GM18520 (cell line): ENCODE measurements around the gene GTF3C5.
"Not testable (repeated sequence)": the region's sequence is repeated elsewhere in the genome, so short reads cannot be mapped to it uniquely, and the experiment has no call there.

Experiments
- ATAC-seq: cut with Tn5 transposase; IDR thresholded peaks from one replicate; pipeline ENCODE4 v1.9.1; 2021; ENCODE audit not compliant: unreplicated experiment

The GTF3C5 gene

DNA sequence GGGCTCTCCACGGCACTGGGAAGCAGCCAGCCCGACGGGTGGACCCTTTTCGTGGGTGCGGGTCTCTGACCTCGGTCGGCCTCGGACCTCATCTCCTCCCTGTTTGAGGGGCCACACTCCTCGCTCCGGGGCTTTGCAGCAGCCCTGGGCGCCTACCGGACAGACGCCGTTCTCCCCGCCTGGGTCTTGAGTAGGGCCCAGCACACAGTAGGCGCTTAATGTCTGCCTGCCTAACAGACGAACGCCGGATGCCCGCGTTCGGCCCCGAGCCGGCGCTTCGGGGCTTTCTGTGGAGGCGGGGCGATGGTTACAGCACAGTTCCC lies 842 bp upstream of the GTF3C5 start:
- no peak for ATAC-seq

DNA sequence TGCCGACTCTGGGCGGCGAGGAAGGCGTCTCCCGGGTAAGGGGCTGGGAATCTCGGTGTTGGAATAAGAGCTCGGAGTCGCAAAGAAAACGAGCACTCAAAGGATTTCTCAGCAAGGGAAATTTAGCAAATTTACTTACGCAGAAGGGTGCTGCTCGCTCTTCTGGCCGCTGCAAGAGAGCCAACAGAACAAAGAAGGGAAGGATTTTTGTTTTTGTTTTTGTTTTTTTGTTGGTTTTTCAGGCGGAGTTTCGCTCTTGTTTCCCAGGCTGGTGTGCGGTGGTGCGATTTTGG lies 279 bp downstream of the GTF3C5 start:
- no peak for ATAC-seq

DNA sequence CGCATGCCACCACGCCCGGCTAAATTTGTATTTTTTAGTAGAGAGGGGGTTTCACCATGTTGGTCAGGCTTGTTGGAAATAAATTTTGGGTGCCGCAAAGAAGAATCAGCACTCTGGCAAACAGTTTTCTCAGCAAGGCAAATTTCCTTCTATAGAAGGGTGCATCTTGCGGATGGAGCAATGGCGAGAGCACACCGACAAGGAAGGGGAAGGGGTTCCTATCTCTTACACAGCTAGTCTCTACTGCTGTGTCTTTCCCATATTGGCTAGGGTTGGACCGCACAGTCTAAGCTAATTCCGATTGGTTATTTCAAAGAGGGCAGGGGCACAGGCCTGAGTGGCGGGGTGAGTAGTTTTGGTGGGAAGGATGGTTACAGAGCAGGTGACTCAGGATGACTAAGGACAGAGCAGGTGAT lies 707 bp downstream of the GTF3C5 start:
- no peak for ATAC-seq

DNA sequence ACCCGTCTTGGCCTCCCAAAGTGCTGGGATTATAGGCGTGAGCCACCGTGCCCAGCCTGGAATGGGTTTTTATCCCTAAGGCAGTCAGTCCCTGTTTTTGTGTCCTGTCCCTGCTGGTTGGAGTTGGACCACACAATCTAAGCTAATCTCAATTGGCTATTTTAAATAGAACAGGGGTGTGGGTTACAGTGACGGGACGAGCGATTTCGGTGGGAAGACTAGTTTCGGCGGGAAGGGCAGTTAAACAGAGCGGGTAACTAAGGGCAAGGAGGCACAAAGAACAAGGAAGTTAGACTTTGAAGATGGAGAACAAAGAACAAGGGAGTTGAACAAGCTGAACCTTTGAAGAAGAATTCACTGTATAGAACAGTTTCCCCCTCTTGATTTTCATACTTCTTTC lies 1.4 kb downstream of the GTF3C5 start:
- ATAC-seq, result no peak

DNA sequence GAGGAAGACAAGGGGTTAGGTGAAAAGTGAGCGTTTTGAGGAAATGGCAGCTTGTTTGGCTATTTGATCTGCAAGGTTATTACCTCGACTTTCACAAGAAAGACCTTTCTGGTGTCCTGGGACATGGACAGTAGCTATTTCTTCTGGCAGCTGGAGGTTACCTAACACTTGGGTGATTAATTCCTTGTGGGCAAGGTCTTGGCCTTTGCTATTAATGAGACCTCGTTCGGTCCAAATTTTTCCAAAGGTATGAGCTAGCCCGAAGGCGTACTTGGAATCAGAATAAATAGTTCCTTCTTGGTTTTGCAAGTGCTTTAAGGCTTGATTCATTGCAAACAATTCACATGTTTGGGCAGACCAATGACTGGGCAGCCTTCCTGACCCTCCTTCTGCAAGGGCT lies 4.9 kb downstream of the GTF3C5 start:
- ATAC-seq, result no peak

DNA sequence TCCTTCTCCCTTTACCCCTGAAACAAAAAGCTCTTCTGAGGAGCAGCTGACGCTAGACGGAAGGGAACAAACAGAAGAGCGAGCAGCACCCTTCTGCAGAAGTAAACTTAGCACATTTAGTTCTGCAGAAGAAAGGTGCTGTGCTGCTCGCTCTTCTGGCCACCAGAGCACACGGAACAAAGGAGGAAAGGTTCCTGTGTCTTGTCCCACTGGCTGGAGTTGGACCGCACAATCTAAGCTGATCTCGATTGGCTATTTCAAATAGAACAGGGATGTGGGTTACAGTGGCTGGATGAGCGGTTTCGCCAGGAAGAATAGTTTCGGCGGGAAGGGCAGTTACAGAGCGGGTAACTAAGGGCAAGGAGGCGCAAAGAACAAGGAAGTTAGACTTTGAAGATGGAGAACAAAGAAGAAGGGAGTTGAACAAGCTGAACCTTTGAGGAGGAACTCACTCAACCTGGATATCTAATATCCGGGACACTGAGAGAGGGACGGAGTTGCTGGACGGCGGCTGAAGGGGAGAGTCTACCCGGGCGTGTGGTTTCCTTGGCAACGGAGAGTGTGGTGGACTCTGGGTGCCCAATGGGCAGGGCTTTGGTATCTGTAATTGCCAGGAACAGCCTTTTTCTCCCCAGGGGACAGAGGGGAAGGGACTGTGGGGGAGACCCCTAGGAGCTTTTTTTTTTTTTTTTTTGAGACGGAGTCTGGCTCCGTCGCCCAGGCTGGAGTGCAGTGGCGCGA lies 7.1 kb downstream of the GTF3C5 start:
- no peak for ATAC-seq

DNA sequence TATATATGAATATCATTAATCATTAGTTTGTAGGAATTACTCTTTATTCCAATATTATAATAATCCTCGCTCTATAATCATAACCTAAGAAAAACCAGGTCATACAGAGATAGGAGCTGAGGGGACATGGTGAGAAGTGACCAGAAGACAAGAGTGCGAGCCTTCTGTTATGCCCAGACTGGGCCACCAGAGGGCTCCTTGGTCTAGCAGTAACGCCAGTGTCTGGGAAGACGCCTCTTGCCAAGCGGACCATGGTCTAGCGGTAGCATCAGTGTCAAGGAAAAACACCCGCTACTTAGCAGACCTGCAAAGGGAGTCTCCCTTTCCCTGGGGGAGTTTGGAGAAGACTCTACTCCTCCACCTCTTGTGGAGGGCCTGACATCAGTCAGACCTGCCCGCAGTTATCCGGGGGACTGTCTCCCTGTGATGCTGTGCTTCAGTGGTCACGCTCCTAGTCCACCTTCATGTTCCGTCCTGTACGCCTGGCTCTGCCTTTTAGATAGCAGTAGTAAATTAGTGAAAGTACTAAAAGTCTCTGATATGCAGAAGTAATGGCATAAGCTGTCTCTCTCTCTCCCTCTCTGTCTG lies 10.2 kb downstream of the GTF3C5 start:
- not testable (repeated sequence) for ATAC-seq

DNA sequence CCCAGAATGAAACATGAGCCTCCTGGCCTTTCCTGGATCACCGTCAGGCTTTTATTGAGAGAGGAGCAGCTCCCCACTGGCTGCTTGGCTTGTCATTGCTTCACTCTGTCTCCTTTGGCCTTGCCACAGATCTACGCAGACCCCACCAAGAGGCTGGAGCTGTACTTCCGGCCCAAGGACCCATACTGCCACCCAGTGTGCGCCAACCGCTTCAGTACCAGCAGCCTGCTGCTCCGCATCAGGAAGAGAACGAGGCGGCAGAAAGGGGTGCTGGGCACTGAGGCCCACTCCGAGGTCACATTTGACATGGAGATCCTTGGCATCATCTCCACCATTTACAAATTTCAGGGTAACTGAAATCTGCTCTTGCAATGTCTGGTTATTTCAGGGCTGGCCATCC lies 11.2 kb downstream of the GTF3C5 start:
- ATAC-seq, result no peak

DNA sequence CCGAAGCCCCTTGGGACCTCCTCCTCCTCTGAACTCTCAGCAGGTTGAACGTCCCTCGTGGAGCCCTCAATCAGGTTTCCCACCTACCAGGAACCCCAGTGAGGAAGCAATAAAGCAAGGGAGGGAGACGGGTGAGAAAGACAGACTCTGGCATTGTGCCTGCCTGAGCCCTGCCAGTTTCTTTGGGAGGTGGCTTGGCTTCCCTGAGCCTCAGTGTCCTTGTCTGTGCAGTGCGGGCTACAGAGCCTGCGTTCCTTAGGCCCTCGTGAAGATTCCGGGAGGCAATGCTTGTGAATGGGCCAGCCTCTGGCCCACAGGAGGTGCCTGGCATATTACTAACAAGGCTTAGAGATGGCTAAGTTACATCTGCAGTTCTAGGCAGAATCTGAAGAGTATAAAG lies 11.9 kb downstream of the GTF3C5 start:
- no peak for ATAC-seq

DNA sequence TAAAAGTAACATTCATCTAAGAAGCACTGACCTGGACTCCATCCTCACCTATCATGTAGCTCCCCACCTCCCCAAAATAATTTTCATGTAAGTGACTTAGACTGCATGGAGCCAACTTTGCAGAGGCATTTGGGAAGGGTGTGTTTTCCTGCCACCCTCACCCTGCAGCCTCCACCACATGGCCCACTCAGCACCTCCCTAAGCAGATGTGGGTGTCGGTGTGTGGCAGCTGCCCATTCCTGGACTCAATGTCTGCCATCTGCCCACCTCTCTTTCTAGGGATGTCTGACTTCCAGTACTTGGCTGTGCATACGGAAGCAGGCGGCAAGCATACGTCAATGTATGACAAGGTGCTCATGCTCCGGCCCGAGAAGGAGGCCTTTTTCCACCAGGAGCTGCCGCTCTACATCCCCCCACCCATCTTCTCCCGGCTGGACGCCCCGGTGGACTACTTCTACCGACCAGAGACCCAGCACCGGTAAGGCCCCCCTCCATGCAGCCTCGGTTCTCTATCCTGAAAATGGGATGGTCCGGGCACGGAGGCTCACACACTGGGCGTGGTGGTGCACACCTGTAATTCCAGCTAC lies 12.7 kb downstream of the GTF3C5 start:
- ATAC-seq, result no peak

DNA sequence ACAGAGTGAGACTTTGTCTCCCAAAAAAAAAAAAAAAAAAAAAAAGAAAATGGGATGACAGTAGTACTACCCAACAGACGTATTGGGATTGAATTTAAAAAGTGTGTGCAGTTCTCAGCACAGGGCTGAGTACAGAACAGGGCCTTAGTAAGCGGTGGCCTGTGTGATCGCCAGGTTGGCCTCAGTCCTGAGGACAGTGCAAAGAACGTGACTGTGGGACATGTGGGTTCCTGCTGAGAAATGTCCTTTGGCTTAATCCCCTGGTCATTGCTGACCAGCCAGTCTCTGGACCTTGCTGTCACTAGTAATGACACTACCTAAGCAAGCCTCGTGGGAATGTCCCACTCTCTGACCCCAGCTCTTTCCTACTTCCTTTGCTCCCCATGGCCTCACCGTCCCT lies 13.3 kb downstream of the GTF3C5 start:
- no peak for ATAC-seq

DNA sequence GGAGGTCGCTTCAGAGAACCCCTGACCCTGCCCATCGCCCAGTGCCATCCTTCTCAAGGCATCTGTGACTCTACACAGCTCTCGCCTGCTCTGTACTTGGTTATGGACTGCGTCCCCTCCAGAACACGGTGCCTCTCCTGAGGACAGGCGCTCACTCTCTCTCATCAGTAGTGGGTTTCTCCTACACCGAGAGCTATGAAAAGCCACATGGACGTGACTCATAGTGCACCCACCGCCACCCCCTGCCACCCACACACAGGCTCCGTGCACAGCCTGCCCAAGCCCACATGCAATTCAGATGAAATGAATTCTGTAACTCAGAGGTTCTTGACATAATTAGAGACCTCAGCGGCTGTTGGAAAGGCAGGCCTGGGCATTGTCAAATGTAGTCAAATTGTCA lies 13.9 kb downstream of the GTF3C5 start:
- ATAC-seq, result no peak

DNA sequence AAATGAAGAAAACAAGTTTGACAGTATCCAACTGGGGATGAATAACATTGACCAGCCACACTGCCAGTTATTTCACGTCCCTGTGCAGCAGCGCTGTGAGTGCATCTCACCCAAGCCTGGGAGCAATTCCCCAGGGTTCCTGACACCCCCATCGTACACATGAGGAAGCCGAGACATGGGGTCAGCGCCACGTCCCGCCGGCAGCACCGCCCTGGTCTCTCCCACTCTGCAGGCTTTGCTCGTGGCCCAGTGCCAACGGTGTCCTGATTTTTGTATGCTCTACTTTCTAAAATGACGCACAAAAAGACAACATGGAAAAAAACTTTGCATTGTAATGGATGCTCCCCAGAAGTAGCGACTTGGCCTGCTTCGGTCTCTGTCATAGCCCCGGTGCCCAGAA lies 14.3 kb downstream of the GTF3C5 start:
- no peak for ATAC-seq

DNA sequence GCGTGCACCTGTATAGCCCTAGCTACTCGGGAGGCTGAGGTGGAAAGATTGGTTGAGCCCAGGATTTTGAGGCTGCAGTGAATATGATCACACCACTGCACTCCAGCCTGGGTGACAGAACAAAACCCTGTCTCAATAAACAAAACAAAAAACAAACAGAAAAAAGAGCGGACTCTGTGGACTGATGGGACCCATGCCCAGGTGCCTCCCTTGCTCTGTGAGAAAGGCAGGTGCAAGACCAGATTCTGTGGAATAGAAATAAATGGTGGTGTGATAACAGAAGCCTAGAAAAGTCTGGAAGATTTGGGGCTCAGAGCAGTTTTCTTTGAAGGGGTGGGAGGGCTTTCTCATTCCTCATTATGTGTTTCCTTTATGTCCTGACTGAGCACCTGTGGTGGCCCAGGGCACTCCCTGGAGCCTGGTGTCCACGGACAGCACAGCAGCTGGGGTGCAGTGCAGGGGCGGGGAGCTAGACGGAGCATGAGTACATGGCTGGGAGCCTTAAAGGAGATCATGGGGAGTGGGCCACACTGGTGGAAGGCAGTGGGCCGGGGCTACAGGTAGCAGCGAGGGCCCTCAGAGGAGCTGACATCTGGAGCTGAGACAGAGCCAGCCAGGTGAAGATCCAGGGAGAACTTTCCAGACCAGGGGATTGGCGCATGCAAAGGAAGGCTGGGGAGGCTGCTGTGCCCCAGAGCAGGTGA lies 15.6 kb downstream of the GTF3C5 start:
- ATAC-seq, result no peak

DNA sequence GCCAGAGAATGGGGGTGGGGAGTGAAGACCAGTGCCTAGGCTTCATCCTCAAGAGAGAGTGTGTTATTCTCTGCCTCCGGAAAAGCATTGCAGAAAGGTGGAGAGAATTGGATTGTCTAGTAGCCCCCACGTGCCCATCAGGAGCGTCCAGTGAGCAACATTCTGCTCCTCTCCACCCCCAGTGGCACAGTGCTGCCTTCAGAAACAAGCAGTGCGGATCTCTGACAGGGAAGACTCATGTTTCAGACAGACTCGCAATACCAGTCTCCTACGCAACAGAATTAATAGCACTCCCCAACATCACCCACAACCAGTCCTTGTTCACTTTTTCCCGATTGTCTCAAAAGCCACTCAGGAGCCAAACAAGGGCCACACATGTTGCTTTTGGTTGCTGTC lies 16.1 kb downstream of the GTF3C5 start:
- no peak for ATAC-seq

DNA sequence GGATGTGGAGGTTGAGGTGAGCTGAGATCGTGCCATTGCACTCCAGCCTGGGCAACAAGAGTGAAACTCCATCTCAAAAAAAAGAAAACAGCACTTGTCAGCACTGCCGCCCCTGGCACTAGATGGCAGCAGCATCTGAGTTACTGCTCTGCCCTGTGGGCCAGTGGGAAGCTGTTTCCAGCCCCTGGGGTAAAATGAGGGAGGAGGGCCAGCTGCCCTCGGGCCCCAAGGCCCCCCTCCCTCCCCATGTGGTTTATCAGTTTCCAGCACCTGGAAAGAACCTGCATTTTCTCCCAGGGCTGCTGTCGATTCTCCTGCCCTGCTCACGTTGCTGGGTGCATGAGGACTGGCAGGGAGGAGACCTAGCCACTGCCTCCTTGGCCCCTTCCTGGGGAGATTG lies 17.8 kb downstream of the GTF3C5 start:
- no peak for ATAC-seq

DNA sequence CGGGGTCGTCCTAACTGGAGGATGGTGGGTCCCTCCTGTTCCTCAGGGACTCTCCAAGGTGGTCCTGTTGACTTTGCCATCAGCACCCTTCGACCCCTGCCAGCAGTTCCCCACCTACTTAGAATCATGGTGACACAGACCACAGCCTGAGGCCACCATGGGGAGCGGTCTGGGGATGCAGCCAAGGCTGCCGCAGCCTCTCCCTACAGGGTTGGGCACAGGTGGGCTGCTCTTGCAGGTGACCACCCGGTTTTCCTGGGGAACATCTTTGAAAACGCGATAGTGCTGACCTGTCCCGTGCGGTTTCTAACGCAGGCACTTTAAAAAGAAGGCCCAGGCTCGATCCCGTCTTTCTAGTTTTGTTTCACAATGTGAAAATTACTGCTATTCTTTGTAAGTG lies 18.2 kb downstream of the GTF3C5 start:
- ATAC-seq, result no peak

DNA sequence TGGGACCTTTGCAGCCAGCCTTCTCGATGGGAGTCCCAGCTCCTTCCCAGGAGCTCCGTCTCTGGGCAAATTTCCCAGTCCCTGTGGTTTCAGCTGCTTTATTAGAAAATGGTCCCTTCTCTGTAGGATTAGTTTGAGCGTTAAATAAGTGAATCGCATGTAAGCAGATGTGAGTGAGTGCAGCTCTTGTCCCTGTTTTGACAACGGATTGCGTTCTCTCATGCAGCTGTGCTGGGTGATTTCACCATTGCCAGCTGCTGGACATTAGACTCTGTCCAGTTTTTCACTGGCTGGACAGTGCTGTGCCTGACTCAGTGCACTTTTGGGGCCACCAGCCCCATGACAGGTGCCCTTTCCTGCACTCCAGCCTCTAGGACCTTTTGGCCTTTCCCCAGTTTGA lies 19.3 kb downstream of the GTF3C5 start:
- ATAC-seq, result no peak

DNA sequence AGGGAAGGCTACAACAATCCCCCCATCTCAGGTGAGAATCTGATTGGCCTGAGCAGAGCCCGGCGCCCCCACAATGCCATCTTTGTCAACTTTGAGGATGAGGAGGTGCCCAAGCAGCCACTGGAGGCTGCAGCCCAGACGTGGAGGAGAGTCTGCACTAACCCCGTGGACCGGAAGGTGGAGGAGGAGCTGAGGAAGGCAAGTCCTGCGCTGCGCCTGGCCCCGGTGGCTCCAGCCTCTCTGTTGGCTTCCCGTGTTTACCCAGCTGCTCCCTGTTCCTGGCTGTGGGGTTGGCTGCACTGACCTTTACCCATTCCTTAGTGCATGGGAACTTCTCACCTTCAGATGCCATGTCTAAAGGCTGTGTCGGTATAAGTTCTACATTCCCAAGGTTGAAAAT lies 20.0 kb downstream of the GTF3C5 start:
- no peak for ATAC-seq

DNA sequence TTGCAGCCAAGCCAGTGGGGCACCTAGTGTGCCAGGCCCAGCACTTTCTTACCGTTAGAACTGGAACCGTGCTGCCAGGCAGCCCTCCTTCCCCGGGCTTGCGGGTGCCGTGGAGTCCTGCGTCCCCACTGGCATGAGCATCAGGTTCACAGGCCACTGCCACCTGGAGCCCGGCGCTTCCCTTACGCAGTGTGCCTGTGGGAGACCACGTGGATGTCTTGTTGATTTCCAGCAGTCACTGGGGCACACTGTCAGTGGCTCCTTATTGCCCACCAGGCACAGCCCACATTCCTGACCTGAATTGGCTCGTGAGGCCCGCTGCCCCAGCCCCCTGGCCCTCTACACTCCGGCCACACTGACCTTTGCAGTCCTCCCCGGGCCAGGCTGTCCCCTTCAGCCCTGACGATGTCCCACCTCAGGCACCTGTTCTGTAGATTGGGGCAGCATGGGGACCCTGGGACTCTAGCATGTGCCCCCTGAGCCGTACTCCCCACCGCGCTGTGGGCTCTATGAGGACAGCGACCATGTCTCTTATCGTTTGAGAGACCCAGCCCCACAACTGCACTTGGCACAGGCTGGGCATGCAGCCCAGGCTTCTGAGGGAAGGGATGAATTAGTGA lies 20.6 kb downstream of the GTF3C5 start:
- ATAC-seq, result no peak

DNA sequence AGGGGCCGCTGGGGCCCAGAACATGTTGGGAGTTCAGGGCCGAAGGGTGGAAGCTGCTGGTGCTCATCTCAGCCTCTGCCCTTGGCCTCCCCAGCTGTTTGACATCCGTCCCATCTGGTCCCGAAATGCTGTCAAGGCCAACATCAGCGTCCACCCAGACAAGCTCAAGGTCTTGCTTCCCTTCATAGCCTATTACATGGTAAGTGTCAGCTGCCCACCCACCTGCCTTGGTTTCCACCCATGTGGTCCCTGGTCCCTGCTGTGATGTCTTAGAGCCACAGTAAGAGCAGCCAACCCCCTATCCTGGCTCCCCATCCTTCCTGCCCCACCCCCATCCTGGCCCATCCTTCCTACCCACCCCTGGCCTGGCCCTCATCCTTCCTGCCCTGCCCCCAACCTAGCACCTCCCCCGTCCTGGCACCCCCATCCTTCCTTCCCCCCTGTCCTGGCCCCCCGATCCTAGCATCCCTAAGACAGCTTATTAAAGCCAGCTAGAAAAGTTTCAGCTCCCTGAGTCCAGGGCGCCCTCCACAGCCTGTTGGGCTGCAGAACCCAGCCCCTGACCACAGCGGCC lies 21.3 kb downstream of the GTF3C5 start:
- no peak for ATAC-seq
